OCI-LY7 (cell line): ENCODE data around the gene PPP1R9B. TPM values are rescaled to one million over a fixed set of nuclear protein-coding genes. Genes with fewer than 3 reads are reported as not detected.

ENCODE experiments used
- BruUV-seq: library from RNA; stranded (reverse); fragments of 400-500 nt; replicated peaks from 2 replicates; lab custom pipeline; 2021; lab: Mats Ljungman, UMichigan
- CTCF ChIA-PET: fragments of 300-600 bp; sonication (Branson Sonifier 250); formaldehyde crosslinking; loops from one replicate; lab custom pipeline; 2022; ENCODE audit warnings: antibody characterized with exemption; ENCODE audit not compliant: unreplicated experiment; lab: Charles Lee
- POLR2A ChIA-PET: fragments of 300-600 bp; sonication (Branson Sonifier 250); formaldehyde crosslinking; loops from one replicate; lab custom pipeline; 2022; ENCODE audit warnings: antibody characterized with exemption; lab: Charles Lee
- DNase-seq: peaks from one replicate; pipeline ENCODE4 v3.0.0-alpha.2; 2015; ENCODE audit warnings: low spot score
- H2AFZ ChIP-seq: fragments of 200-600 bp; sonication (generic), shearing (Covaris generic); 2 replicates; pipeline ENCODE4 v1.6.1; 2014; ENCODE audit warnings: mild to moderate bottlenecking, antibody characterized with exemption, low read length, moderate library complexity
- H3K27ac ChIP-seq: fragments of 200-600 bp; sonication (generic); 2 replicates; pipeline ENCODE4 v1.5.1; 2014; ENCODE audit warnings: mixed run types, low read depth, mild to moderate bottlenecking, moderate library complexity, low read length, inconsistent platforms; ENCODE audit not compliant: poor library complexity, severe bottlenecking
- H3K36me3 ChIP-seq: fragments of 200-600 bp; sonication (generic); 2 replicates; pipeline ENCODE4 v1.6.1; 2014; ENCODE audit warnings: mild to moderate bottlenecking, antibody characterized with exemption, low read length, moderate library complexity, mixed read lengths; ENCODE audit not compliant: insufficient read depth
- H3K4me1 ChIP-seq: fragments of 200-600 bp; sonication (generic); 2 replicates; pipeline ENCODE4 v1.5.1; 2014; ENCODE audit warnings: mild to moderate bottlenecking, low read length; ENCODE audit not compliant: insufficient read depth, poor library complexity, severe bottlenecking
- H3K4me2 ChIP-seq: fragments of 200-600 bp; sonication (generic); 2 replicates; pipeline ENCODE4 v1.6.1; 2014; ENCODE audit warnings: mild to moderate bottlenecking, low read length
- H3K4me3 ChIP-seq: fragments of 200-600 bp; sonication (generic); 2 replicates; pipeline ENCODE4 v1.5.1; 2014; ENCODE audit warnings: mild to moderate bottlenecking, low read depth, low read length; ENCODE audit not compliant: poor library complexity, severe bottlenecking
- H3K79me2 ChIP-seq: fragments of 200-600 bp; sonication (generic); 2 replicates; pipeline ENCODE4 v1.6.1; 2016; ENCODE audit warnings: low read depth, mild to moderate bottlenecking, low read length, moderate library complexity, mixed read lengths; ENCODE audit not compliant: insufficient read depth
- H3K9me2 ChIP-seq: fragments of 200-600 bp; sonication (generic); 2 replicates; pipeline ENCODE4 v1.6.1; 2016; ENCODE audit warnings: mild to moderate bottlenecking, low read length, mixed read lengths; ENCODE audit not compliant: insufficient read depth
- H3K9me3 ChIP-seq: fragments of 200-600 bp; sonication (generic); 2 replicates; pipeline ENCODE4 v1.6.1; 2014; ENCODE audit warnings: mild to moderate bottlenecking, mixed run types, low read length, mixed read lengths
- H4K20me1 ChIP-seq: fragments of 200-600 bp; sonication (generic); 2 replicates; pipeline ENCODE4 v1.6.1; 2014; ENCODE audit warnings: mild to moderate bottlenecking, antibody characterized with exemption, low read length, moderate library complexity, mixed read lengths; ENCODE audit not compliant: insufficient read depth
- CTCF ChIP-seq: fragments of 200-600 bp; sonication (generic); conservative IDR thresholded peaks from 2 replicates; pipeline ENCODE4 v1.5.1; 2014; ENCODE audit warnings: mild to moderate bottlenecking, antibody characterized with exemption, low read length, moderate library complexity, mixed read lengths
- EZH2phosphoT487 ChIP-seq: fragments of 200-600 bp; sonication (generic); IDR thresholded peaks from 2 replicates; pipeline ENCODE4 v1.6.1; 2018; ENCODE audit warnings: low read depth, borderline replicate concordance, mild to moderate bottlenecking, mixed run types, antibody characterized with exemption, low read length, moderate library complexity, mixed read lengths
- intact Hi-C: fragments of 100-400 bp; cut with micrococcal nuclease; formaldehyde crosslinking; loops from one replicate; pipeline ENCODE4 v1.10.0; 2022; ENCODE audit not compliant: unreplicated experiment
- total RNA-seq, 2 experiments: library from RNA; depleted of rRNA in 1 of 2; stranded (reverse); fragments of >200 nt in 1 of 2; shearing (Covaris generic) in 1 of 2; gene quantifications; 2 replicates each; pipeline ENCODE4 v1.2.3, GENCODE V29; 2014 to 2022

The PPP1R9B gene
- total RNA-seq, 2 experiments from 2014 or later: 45.3 to 87.0 TPM

- Histone ChIP-seq H3K9me3 (no peaks in the 10 kb centered on the region), H3K27ac (peak overlapping the region; percentile 2), H3K9me2 (no peaks in the 10 kb centered on the region), H3K36me3 (peaks cover 7% of the 10 kb centered on the region), H3K4me2 (0 out of 2 replicates have a peak overlapping the region, but pooled peaks have one; percentile 31), H4K20me1 (no peaks in the 10 kb centered on the region), H3K79me2 (peaks cover 20% of the 10 kb centered on the region), H3K4me1 (peaks cover 30% of the 10 kb centered on the region), H3K4me3 (no peak overlapping the region), H2AFZ (no peak overlapping the region)
- no peak for DNase-seq
- intact Hi-C loops: loop anchor here (10.0 kb wide), 1 partner anchor 479 kb away; the partner anchor contains the start of gene SPOP
- BruUV-seq: no TSS peak
- ChIA-PET POLR2A (interaction anchor here (0.5 to 0.7 kb wide), 2 partner anchors 24 to 555 kb away, joined by 3 to 5 read pairs; no protein-coding TSS in a partner anchor), CTCF (no interaction called here)
- TF ChIP-seq CTCF (no peak), EZH2phosphoT487 (no peak)
Observed at GRCh38 chr17:50153650-50154575, 3.4 kb upstream of the PPP1R9B start.

DNA sequence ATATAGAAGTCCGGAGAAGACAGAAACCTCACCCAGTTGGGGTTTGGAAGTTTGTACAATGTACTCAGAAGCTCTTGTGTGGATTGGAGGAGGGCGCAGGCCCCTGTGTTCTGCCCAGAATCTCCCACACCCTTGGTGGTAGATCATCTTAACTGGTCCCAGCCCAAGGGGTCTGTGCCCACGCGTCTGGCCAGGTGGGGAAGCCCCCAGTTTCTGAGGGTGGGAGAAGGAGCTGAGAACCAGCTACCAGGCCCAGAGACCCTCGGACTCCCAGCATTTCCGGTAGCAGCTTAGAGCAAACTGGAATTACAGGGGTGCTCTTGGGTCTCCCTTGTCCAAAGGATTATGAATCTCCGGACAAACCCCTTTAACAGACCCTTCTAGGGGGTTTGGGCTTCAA, 2.3 kb upstream of the PPP1R9B start:
- ChIA-PET POLR2A (interaction anchor here (2.5 kb wide), 1 partner anchor 9 kb away, joined by 20 read pairs; no protein-coding TSS in a partner anchor), CTCF (interaction anchor here (1.6 kb wide), 1 partner anchor 17 kb away, joined by 5 read pairs; no protein-coding TSS in a partner anchor)
- H3K4me1 ChIP-seq: peaks cover 30% of the 10 kb centered on the region
- peak overlapping the region; percentile 89 for H3K4me3 ChIP-seq
- peak overlapping the region; percentile 98 for H3K4me2 ChIP-seq
- H3K9me3 ChIP-seq: no peaks in the 10 kb centered on the region
- H3K36me3 ChIP-seq: peaks cover 12% of the 10 kb centered on the region
- peaks cover 31% of the 10 kb centered on the region for H3K79me2 ChIP-seq
- H3K27ac ChIP-seq: peak overlapping the region; percentile 87
- intact Hi-C loops: loop anchor here (10.0 kb wide), 1 partner anchor 478 kb away; the partner anchor contains the start of gene SPOP
- no peaks in the 10 kb centered on the region for H3K9me2 ChIP-seq
- BruUV-seq: no TSS peak
- no peak overlapping the region for H2AFZ ChIP-seq
- no peak for DNase-seq
- no peak for TF ChIP-seq CTCF
- TF ChIP-seq EZH2phosphoT487: no peak
- H4K20me1 ChIP-seq: peaks cover 4% of the 10 kb centered on the region
